Activated CD8-positive, alpha-beta T cell treated with anti-CD3 and anti-CD28 coated beads, Interleukin-2, amount 10 ng/mL, durations not matched to agents 7 days and 5 days (primary cell): Measurements from ENCODE around the gene CACNA2D1. TPM values are rescaled to one million over a fixed set of nuclear protein-coding genes. Genes with fewer than 3 reads are reported as not detected.
"Not testable (repeated sequence)": the region's sequence is repeated elsewhere in the genome, so short reads cannot be mapped to it uniquely, and the experiment has no call there.

ENCODE experiments used
- ATAC-seq: fragments of 150-1000 bp; cut with Tn5 transposase; one replicate; pipeline ENCODE4 v1.10.0; 2021; ENCODE audit warnings: moderate library complexity
- CTCF ChIA-PET: fragments of 350-600 bp; sonication (Branson Sonifier 250); formaldehyde crosslinking; loops from one replicate; lab custom pipeline; 2021; ENCODE audit warnings: antibody characterized with exemption; lab: Charles Lee
- POLR2A ChIA-PET: fragments of 350-600 bp; sonication (Branson Sonifier 250); formaldehyde crosslinking; loops from one replicate; lab custom pipeline; 2021; ENCODE audit warnings: antibody characterized with exemption; lab: Charles Lee
- DNase-seq: peaks from one replicate; pipeline ENCODE4 v3.0.0-alpha.2; 2020
- H3K27ac Mint-ChIP-seq: one replicate; pipeline ENCODE4 v1.8.0; 2021; ENCODE audit warnings: mild to moderate bottlenecking, mixed read lengths
- H3K27me3 Mint-ChIP-seq: one replicate; pipeline ENCODE4 v1.8.0; 2021; ENCODE audit warnings: low read depth, mixed read lengths
- H3K36me3 Mint-ChIP-seq: one replicate; pipeline ENCODE4 v1.8.0; 2021; ENCODE audit warnings: low read depth, mixed read lengths
- H3K4me1 Mint-ChIP-seq: one replicate; pipeline ENCODE4 v1.8.0; 2021; ENCODE audit warnings: low read depth, mixed read lengths
- H3K4me3 Mint-ChIP-seq: one replicate; pipeline ENCODE4 v1.8.0; 2021; ENCODE audit warnings: mild to moderate bottlenecking, mixed read lengths
- H3K9me3 Mint-ChIP-seq: one replicate; pipeline ENCODE4 v1.8.0; 2022; ENCODE audit warnings: mixed read lengths; ENCODE audit not compliant: insufficient read depth
- total RNA-seq, 2 experiments: library from RNA; stranded (reverse); gene quantifications; one replicate each; pipeline ENCODE4 v1.2.3, GENCODE V29; 2021

CACNA2D1 gene
- total RNA-seq, 2 experiments from 2014 or later = not detected

- no peak for ATAC-seq
- Mint-ChIP-seq H3K4me1 (peaks cover 4% of the 10 kb centered on the region), H3K4me3 (no peak overlapping the region), H3K36me3 (no peaks in the 10 kb centered on the region), H3K27ac (no peak overlapping the region), H3K27me3 (peaks cover 31% of the 10 kb centered on the region), H3K9me3 (no peaks in the 10 kb centered on the region)
- DNase-seq = no peak
- CTCF ChIA-PET = no interaction called here
- POLR2A ChIA-PET = no interaction called here
These were observed 3.3 kb upstream of the CACNA2D1 start for GRCh38 chr7:82446897-82447296.

GRCh38 chr7:82445271-82445670 lies 1.7 kb upstream of the CACNA2D1 start:
- H3K4me1 Mint-ChIP-seq = peaks cover 4% of the 10 kb centered on the region
- peaks cover 40% of the 10 kb centered on the region for H3K27me3 Mint-ChIP-seq
- H3K27ac Mint-ChIP-seq = no peak overlapping the region
- no peak for ATAC-seq
- POLR2A ChIA-PET = no interaction called here
- no peak overlapping the region for H3K4me3 Mint-ChIP-seq
- H3K9me3 Mint-ChIP-seq = no peaks in the 10 kb centered on the region
- no peak for DNase-seq
- CTCF ChIA-PET = no interaction called here
- H3K36me3 Mint-ChIP-seq = no peaks in the 10 kb centered on the region

- no peak for DNase-seq
- ATAC-seq = no peak
- Mint-ChIP-seq H3K4me1 (peaks cover 4% of the 10 kb centered on the region), H3K4me3 (peak overlapping the region; percentile 45), H3K27me3 (peaks cover 40% of the 10 kb centered on the region), H3K9me3 (no peaks in the 10 kb centered on the region), H3K27ac (no peak overlapping the region), H3K36me3 (no peaks in the 10 kb centered on the region)
- POLR2A ChIA-PET = no interaction called here
- CTCF ChIA-PET = no interaction called here
These were observed 788 bp upstream of the CACNA2D1 start for GRCh38 chr7:82444220-82444909.

GRCh38 chr7:82443036-82443546 lies 486 bp downstream of the CACNA2D1 start:
- no peak for ATAC-seq
- peaks cover 4% of the 10 kb centered on the region for H3K4me1 Mint-ChIP-seq
- H3K27ac Mint-ChIP-seq = no peak overlapping the region
- CTCF ChIA-PET = no interaction called here
- peak overlapping the region; percentile 36 for H3K4me3 Mint-ChIP-seq
- peaks cover 40% of the 10 kb centered on the region for H3K27me3 Mint-ChIP-seq
- DNase-seq = no peak
- no peaks in the 10 kb centered on the region for H3K9me3 Mint-ChIP-seq
- POLR2A ChIA-PET = no interaction called here
- H3K36me3 Mint-ChIP-seq = no peaks in the 10 kb centered on the region

GRCh38 chr7:82442492-82443035 lies 1.0 kb downstream of the CACNA2D1 start:
- Mint-ChIP-seq H3K9me3 (no peaks in the 10 kb centered on the region), H3K27me3 (peaks cover 40% of the 10 kb centered on the region), H3K4me1 (peaks cover 4% of the 10 kb centered on the region), H3K36me3 (no peaks in the 10 kb centered on the region), H3K4me3 (no peak overlapping the region), H3K27ac (no peak overlapping the region)
- no peak for DNase-seq
- CTCF ChIA-PET = no interaction called here
- no peak for ATAC-seq
- POLR2A ChIA-PET = no interaction called here

GRCh38 chr7:82441669-82442478 lies 1.7 kb downstream of the CACNA2D1 start:
- Mint-ChIP-seq H3K4me1 (peaks cover 4% of the 10 kb centered on the region), H3K27ac (no peak overlapping the region), H3K9me3 (no peaks in the 10 kb centered on the region), H3K36me3 (no peaks in the 10 kb centered on the region), H3K4me3 (no peak overlapping the region), H3K27me3 (peaks cover 40% of the 10 kb centered on the region)
- CTCF ChIA-PET = no interaction called here
- ATAC-seq = no peak
- no peak for DNase-seq
- POLR2A ChIA-PET = no interaction called here

GRCh38 chr7:82438521-82438920 lies 5.1 kb downstream of the CACNA2D1 start:
- Mint-ChIP-seq H3K9me3 (no peaks in the 10 kb centered on the region), H3K27ac (no peak overlapping the region), H3K27me3 (peaks cover 21% of the 10 kb centered on the region), H3K4me3 (no peak overlapping the region), H3K4me1 (no peaks in the 10 kb centered on the region), H3K36me3 (no peaks in the 10 kb centered on the region)
- CTCF ChIA-PET = no interaction called here
- POLR2A ChIA-PET = no interaction called here
- ATAC-seq (no peak), DNase-seq (no peak)

- ChIA-PET POLR2A (no interaction called here), CTCF (no interaction called here)
- H3K9me3 Mint-ChIP-seq = no peaks in the 10 kb centered on the region
- no peak for ATAC-seq
- no peak for DNase-seq
- no peaks in the 10 kb centered on the region for H3K4me1 Mint-ChIP-seq
- no peak overlapping the region for H3K4me3 Mint-ChIP-seq
- no peak overlapping the region for H3K27ac Mint-ChIP-seq
- H3K36me3 Mint-ChIP-seq = no peaks in the 10 kb centered on the region
- H3K27me3 Mint-ChIP-seq = peaks cover 2% of the 10 kb centered on the region
These were observed 7.8 kb downstream of the CACNA2D1 start for GRCh38 chr7:82435769-82436168.

- ChIA-PET CTCF (no interaction called here), POLR2A (no interaction called here)
- no peak for ATAC-seq
These were observed 9.1 kb downstream of the CACNA2D1 start for GRCh38 chr7:82434275-82435022.

GRCh38 chr7:82433507-82433906 lies 10.1 kb downstream of the CACNA2D1 start:
- ATAC-seq (no peak), DNase-seq (no peak)
- Mint-ChIP-seq H3K27ac (no peak overlapping the region), H3K4me3 (no peak overlapping the region), H3K4me1 (no peaks in the 10 kb centered on the region), H3K27me3 (no peaks in the 10 kb centered on the region), H3K9me3 (no peaks in the 10 kb centered on the region), H3K36me3 (no peaks in the 10 kb centered on the region)
- POLR2A ChIA-PET = no interaction called here
- CTCF ChIA-PET = no interaction called here

More at GRCh38 chr7:82434275-82435022, 9.1 kb downstream of the CACNA2D1 start:
- Mint-ChIP-seq H3K27ac (no peak overlapping the region), H3K27me3 (no peaks in the 10 kb centered on the region), H3K4me3 (no peak overlapping the region), H3K4me1 (no peaks in the 10 kb centered on the region), H3K9me3 (no peaks in the 10 kb centered on the region), H3K36me3 (no peaks in the 10 kb centered on the region)
- no peak for DNase-seq

- H3K4me1 Mint-ChIP-seq, H3K27me3 Mint-ChIP-seq, H3K4me3 Mint-ChIP-seq, H3K36me3 Mint-ChIP-seq, POLR2A ChIA-PET, H3K27ac Mint-ChIP-seq, DNase-seq, H3K9me3 Mint-ChIP-seq, ATAC-seq, CTCF ChIA-PET: not testable (repeated sequence)
These were observed 10.8 kb downstream of the CACNA2D1 start for GRCh38 chr7:82432743-82433142.
